Lung (tissue), 12 donors: Measurements from ENCODE around the gene HCAR2. TPM values are rescaled to one million over a fixed set of nuclear protein-coding genes. Genes with fewer than 3 reads are reported as not detected.

Experiments used
- ATAC-seq: fragments of 200-7000 bp; cut with Tn5 transposase; one replicate; pipeline ENCODE4 v1.9.1; 2020; ENCODE audit warnings: moderate number of reproducible peaks; ENCODE audit not compliant: insufficient read depth, low FRiP score
- DNase-seq, 3 donors: peaks; one replicate each; pipeline ENCODE4 v3.0.0-alpha.2; 2013 to 2017
- H3K27ac ChIP-seq, 2 donors: one replicate each; pipeline ENCODE4 v1.5.1; 2013; ENCODE audit warnings: mild to moderate bottlenecking in 2 of 2, moderate library complexity in 2 of 2, control low read depth in 1 of 2, inconsistent platforms in 1 of 2, low read depth in 1 of 2, low read length in 1 of 2
- H3K27me3 ChIP-seq, 3 donors: one replicate each; pipeline ENCODE4 v1.5.1; 2013; ENCODE audit warnings: low read length in 2 of 3; ENCODE audit not compliant: control insufficient read depth in 3 of 3, insufficient read depth in 3 of 3
- H3K36me3 ChIP-seq, 4 donors: one replicate each; pipeline ENCODE4 v1.5.1; 2013; ENCODE audit warnings: low read length in 4 of 4, mild to moderate bottlenecking in 1 of 4, moderate library complexity in 1 of 4; ENCODE audit not compliant: control insufficient read depth in 4 of 4, insufficient read depth in 4 of 4
- H3K4me1 ChIP-seq, 5 donors: one replicate each; pipeline ENCODE4 v1.5.1; 2013; ENCODE audit warnings: low read length in 5 of 5, mild to moderate bottlenecking in 2 of 5, moderate library complexity in 1 of 5; ENCODE audit not compliant: control insufficient read depth in 5 of 5, insufficient read depth in 5 of 5
- H3K4me3 ChIP-seq: one replicate; pipeline ENCODE4 v1.5.1; 2013; ENCODE audit warnings: mild to moderate bottlenecking, control low read depth, moderate library complexity
- H3K9ac ChIP-seq, 2 donors: one replicate each; pipeline ENCODE4 v1.5.1; 2013; ENCODE audit warnings: low read length in 2 of 2, control low read depth in 1 of 2; ENCODE audit not compliant: insufficient read depth in 1 of 2
- H3K9me3 ChIP-seq, 4 donors: one replicate each; pipeline ENCODE4 v1.5.1; 2013; ENCODE audit warnings: low read length in 3 of 4, mild to moderate bottlenecking in 1 of 4, moderate library complexity in 1 of 4; ENCODE audit not compliant: control insufficient read depth in 4 of 4, insufficient read depth in 3 of 4
- CTCF ChIP-seq: IDR thresholded peaks from 2 replicates; pipeline ENCODE4 v1.5.1; 2012; ENCODE audit warnings: mild to moderate bottlenecking; ENCODE audit errors: control extremely low read depth, extremely low read depth
- WGBS, 2 donors: extraction: QIAGEN DNeasy Blood & Tissue Kit; methylation state at CpG; one replicate each; pipeline ENCODE4 v1.1.7; 2013; 5-methylcytosine and 5-hydroxymethylcytosine counted together
- polyA plus RNA-seq, 2 donors: library from polyadenylated mRNA; stranded (reverse); fragments of 200-250 nt; gene quantifications; one replicate each; pipeline ENCODE4 v1.2.1, GENCODE V29; 2013
- total RNA-seq, 2 donors: library from RNA; depleted of rRNA in 1 of 2; stranded (reverse); fragments of >200 nt in 1 of 2; gene quantifications; one replicate each; pipeline ENCODE4 v1.2.1, GENCODE V29; 2014 to 2021
- donor health status: control.
- donor health status: control.
- donor health status: Bipolar disorder and iron deficiency.
- donor health status: healthy.
- donor health status: DM: yes; HTN: yes; CAD: no.

Gene HCAR2
- total and polyA plus RNA-seq, 4 donors: 1.4 to 31.4 (median 6.5) TPM

- Histone ChIP-seq H3K27ac (no peak overlapping the region), H3K9ac (no peak overlapping the region), H3K4me1 (no peaks in the 10 kb centered on the region), H3K4me3 (no peak overlapping the region), H3K36me3 (no peaks in the 10 kb centered on the region), H3K27me3 (no peaks in the 10 kb centered on the region), H3K9me3 (no peaks in the 10 kb centered on the region)
- DNase-seq (no peak), ATAC-seq (no peak)
- 75 to 92% methylated on average over 3 of the region's 3 CpGs for WGBS, 2 donors
- no peak for TF ChIP-seq CTCF
These were observed 14.9 kb downstream of the HCAR2 start for GRCh38 chr12:122688291-122688690.

- H3K27me3 ChIP-seq: no peaks in the 10 kb centered on the region
- no peaks in the 10 kb centered on the region for H3K9me3 ChIP-seq
- WGBS, 2 donors: 45 to 51% methylated on average over 5 of the region's 5 CpGs
- H3K4me1 ChIP-seq: no peaks in the 10 kb centered on the region
- H3K27ac ChIP-seq: no peak overlapping the region
- ATAC-seq (peak; percentile 75), DNase-seq (peak; percentile 46 to 84 (median 71))
- H3K9ac ChIP-seq: no peak overlapping the region
- H3K36me3 ChIP-seq: no peaks in the 10 kb centered on the region
- H3K4me3 ChIP-seq: no peak overlapping the region
- no peak for TF ChIP-seq CTCF
These were observed 16.1 kb downstream of the HCAR2 start for GRCh38 chr12:122687086-122687485.

- no peak overlapping the region for H3K4me3 ChIP-seq
- no peaks in the 10 kb centered on the region for H3K9me3 ChIP-seq
- 78 to 82% methylated on average over 3 of the region's 3 CpGs for WGBS, 2 donors
- H3K27me3 ChIP-seq: no peaks in the 10 kb centered on the region
- ATAC-seq (no peak), DNase-seq (no peak)
- no peak for TF ChIP-seq CTCF
- H3K9ac ChIP-seq: no peak overlapping the region
- no peaks in the 10 kb centered on the region for H3K36me3 ChIP-seq
- no peak overlapping the region for H3K27ac ChIP-seq
- H3K4me1 ChIP-seq: peaks cover 0 to under 1% (median 0%) of the 10 kb centered on the region in 5 donors
These were observed 16.6 kb downstream of the HCAR2 start for GRCh38 chr12:122686538-122686937.

DNA sequence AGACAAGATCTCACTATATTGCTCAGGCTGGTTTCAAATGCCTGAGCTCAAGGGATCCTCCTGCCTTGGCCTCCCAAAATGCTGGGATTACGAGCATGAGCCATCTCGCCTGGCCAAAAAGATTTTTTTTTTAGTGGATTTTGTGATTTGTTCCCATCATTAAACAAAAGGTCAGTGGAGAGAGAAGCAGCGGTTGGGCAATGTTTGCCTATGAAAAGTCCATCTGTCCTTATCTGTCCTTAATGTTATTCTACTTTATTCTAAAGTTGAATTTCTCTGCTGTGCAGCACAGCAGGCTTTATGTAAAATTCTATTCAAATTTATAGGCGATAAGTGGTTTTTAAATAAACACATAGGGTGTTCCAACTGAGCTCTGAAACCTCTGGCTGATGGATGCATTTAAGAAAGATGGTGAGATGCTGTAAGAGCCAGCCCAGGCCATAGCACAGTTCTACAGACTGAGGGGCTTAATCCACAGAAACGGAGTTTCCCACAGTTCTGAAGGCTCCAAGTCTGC, 18.8 kb downstream of the HCAR2 start:
- TF ChIP-seq CTCF: no peak
- H3K9me3 ChIP-seq: no peaks in the 10 kb centered on the region
- ATAC-seq (no peak), DNase-seq (no peak)
- no peak overlapping the region for H3K4me3 ChIP-seq
- WGBS, 2 donors: 86 to 94% methylated on average over 5 of the region's 5 CpGs
- no peaks in the 10 kb centered on the region for H3K36me3 ChIP-seq
- H3K27me3 ChIP-seq: no peaks in the 10 kb centered on the region
- peaks cover 0 to 2% (median 0%) of the 10 kb centered on the region in 5 donors for H3K4me1 ChIP-seq
- no peak overlapping the region for H3K9ac ChIP-seq
- no peak overlapping the region for H3K27ac ChIP-seq
